ENCODE measurements around the gene PLEKHA8. TPM values are rescaled to one million over a fixed set of nuclear protein-coding genes. Genes with fewer than 3 reads are reported as not detected.

PLEKHA8 gene
- total and polyA plus RNA-seq, 8 donors = 2.2 to 18.5 (median 6.0) TPM

DNA sequence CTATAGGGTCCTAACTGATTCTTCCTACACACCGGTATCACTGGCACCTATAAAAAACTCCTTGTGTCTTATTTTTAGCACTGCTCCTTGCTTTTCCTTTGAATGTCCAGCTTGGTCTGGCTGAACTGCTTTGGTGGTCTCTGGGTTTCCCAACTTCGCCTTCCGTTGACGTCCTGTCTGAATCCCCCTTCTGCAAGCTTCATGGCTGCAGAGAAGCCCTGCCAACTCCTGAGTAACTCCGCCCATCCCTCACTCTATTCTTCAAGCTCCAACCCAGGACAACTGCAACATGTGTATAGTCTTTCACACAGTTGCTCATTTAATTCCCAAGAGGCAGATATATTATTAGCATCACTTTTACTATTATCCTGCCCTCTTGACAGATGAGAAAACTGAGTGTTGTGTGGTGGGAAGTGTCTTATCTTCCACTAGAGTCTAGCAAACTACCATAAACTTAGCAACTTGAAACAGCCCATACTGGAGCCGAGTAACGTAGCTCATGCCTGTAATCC, 147.5 kb downstream of the PLEKHA8 start:
- WGBS, 5 donors = 87 to 92% (median 91%) methylated on average over 7 of the region's 7 CpGs
- H3K4me1 ChIP-seq = peaks cover 20 to 83% (median 52%) of the 10 kb centered on the region in 4 donors
- intact Hi-C loops (cut with DNase I; ENCODE audit: low total_unique reads) = loop anchor here (10.0 kb wide), 1 partner anchor 99 kb away; no protein-coding TSS in a partner anchor
- no peak for DNase-seq
- no peak overlapping the region for H3K4me3 ChIP-seq
- H3K9me3 ChIP-seq = no peaks in the 10 kb centered on the region
- no peaks in the 10 kb centered on the region for H3K36me3 ChIP-seq
- TF ChIP-seq POLR2A (IDR thresholded peaks at IDR 0.05) = no peak
- TF ChIP-seq EP300 (IDR thresholded peaks at IDR 0.05) = no peak
- TF ChIP-seq CTCF (IDR thresholded peaks at IDR 0.05) = no peak
- TF ChIP-seq POLR2AphosphoS5 (IDR thresholded peaks at IDR 0.05) = no peak
- peak overlapping the region in 1 of 5 donors; percentile 83 for H3K27ac ChIP-seq
- no peaks in the 10 kb centered on the region for H3K27me3 ChIP-seq

- Histone ChIP-seq H3K27me3 (no peaks in the 10 kb centered on the region), H3K36me3 (no peaks in the 10 kb centered on the region), H3K4me1 (peaks cover 20 to 86% (median 52%) of the 10 kb centered on the region in 4 donors), H3K27ac (no peak overlapping the region), H3K4me3 (no peak overlapping the region), H3K9me3 (no peaks in the 10 kb centered on the region)
- intact Hi-C loops (cut with DNase I; ENCODE audit: low total_unique reads) = loop anchor here (10.0 kb wide), 1 partner anchor 98 kb away; no protein-coding TSS in a partner anchor
- TF ChIP-seq CTCF (IDR thresholded peaks at IDR 0.05) (no peak), POLR2A (IDR thresholded peaks at IDR 0.05) (no peak), EP300 (IDR thresholded peaks at IDR 0.05) (no peak), POLR2AphosphoS5 (IDR thresholded peaks at IDR 0.05) (no peak)
- DNase-seq = no peak
- WGBS, 5 donors = 72 to 87% (median 80%) methylated on average over 5 to 6 of the region's 6 CpGs
Observed at GRCh38 chr7:30176463-30177109, 148.4 kb downstream of the PLEKHA8 start.

DNA sequence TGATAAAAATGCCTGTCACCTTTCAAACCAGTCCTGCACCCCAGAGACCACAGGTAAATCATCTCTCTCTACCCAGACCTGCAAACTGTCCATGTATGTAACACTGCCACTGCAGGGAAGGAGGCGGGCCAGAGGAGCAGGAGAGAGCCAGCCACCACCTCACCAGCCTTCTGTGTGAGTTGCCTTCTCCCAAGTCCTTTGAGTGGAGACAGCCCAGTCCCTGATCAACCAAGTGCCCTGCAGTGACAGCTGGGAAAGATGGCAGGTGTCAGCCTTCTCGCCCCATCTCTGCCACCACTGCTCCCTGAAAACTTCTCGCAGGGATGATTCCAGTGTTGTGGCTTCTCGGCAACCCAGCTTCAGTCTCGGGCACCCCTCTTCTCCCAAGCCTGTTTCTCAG, 149.0 kb downstream of the PLEKHA8 start:
- Histone ChIP-seq H3K27me3 (no peaks in the 10 kb centered on the region), H3K4me1 (peaks cover 23 to 86% (median 51%) of the 10 kb centered on the region in 4 donors), H3K36me3 (no peaks in the 10 kb centered on the region), H3K9me3 (no peaks in the 10 kb centered on the region), H3K4me3 (no peak overlapping the region), H3K27ac (no peak overlapping the region)
- no peak for DNase-seq
- intact Hi-C loops (cut with DNase I; ENCODE audit: low total_unique reads) = loop anchor here (10.0 kb wide), 1 partner anchor 98 kb away; no protein-coding TSS in a partner anchor
- WGBS, 5 donors = 96 to 100% (median 97%) methylated on average over 5 of the region's 5 CpGs
- TF ChIP-seq CTCF (IDR thresholded peaks at IDR 0.05) = no peak
- no peak for TF ChIP-seq EP300 (IDR thresholded peaks at IDR 0.05)
- TF ChIP-seq POLR2AphosphoS5 (IDR thresholded peaks at IDR 0.05) = no peak
- no peak for TF ChIP-seq POLR2A (IDR thresholded peaks at IDR 0.05)

GRCh38 chr7:30177965-30178364, 149.8 kb downstream of the PLEKHA8 start:
- no peak overlapping the region for H3K4me3 ChIP-seq
- intact Hi-C loops (cut with DNase I; ENCODE audit: low total_unique reads) = loop anchor here (10.0 kb wide), 1 partner anchor 97 kb away; no protein-coding TSS in a partner anchor
- H3K4me1 ChIP-seq = peaks cover 17 to 84% (median 47%) of the 10 kb centered on the region in 4 donors
- H3K9me3 ChIP-seq = no peaks in the 10 kb centered on the region
- 28 to 63% (median 51%) methylated on average over 3 of the region's 3 CpGs for WGBS, 5 donors
- TF ChIP-seq EP300 (IDR thresholded peaks at IDR 0.05) = no peak
- no peak for TF ChIP-seq POLR2AphosphoS5 (IDR thresholded peaks at IDR 0.05)
- TF ChIP-seq POLR2A (IDR thresholded peaks at IDR 0.05) = no peak
- TF ChIP-seq CTCF (IDR thresholded peaks at IDR 0.05) = no peak
- H3K27ac ChIP-seq = no peak overlapping the region
- no peaks in the 10 kb centered on the region for H3K36me3 ChIP-seq
- no peaks in the 10 kb centered on the region for H3K27me3 ChIP-seq
- DNase-seq = no peak
